ENCODE results near the gene PPM1K.

DNA sequence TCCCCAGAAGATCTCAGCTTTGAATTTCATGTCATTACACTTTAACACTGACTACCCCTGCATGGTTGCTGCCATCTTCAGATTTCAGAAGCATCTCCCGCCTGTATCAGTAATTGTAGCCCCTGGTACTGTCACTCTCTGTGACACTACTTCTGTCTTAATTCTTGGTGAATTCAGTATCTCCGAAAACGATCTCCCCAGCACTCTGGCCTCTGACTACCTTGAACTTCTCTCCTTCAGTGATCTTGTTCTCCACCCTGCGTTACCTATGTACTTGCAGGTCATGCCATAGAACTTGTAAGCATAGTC is 72.2 kb downstream of the PPM1K start:
- no peak for TF ChIP-seq CTCF (IDR thresholded peaks at IDR 0.05; ENCODE audit: extremely low read depth in 1 of 2, insufficient read depth in 1 of 2, low read depth in 1 of 2, low read length in 2 of 2)
- no peak for TF ChIP-seq EZH2 (IDR thresholded peaks at IDR 0.05; ENCODE audit: borderline replicate concordance, low read depth, low read length, severe bottlenecking)
- no peak for TF ChIP-seq GATA2 (IDR thresholded peaks at IDR 0.05; ENCODE audit: insufficient read depth, insufficient read length, low read depth, low read length)
- no peak for TF ChIP-seq MYC (IDR thresholded peaks at IDR 0.05; ENCODE audit: low read depth, low read length)
- no peak for TF ChIP-seq POLR2AphosphoS5 (IDR thresholded peaks at IDR 0.05; ENCODE audit: insufficient read depth, low read depth, low read length)
- TF ChIP-seq, protein P1, sequence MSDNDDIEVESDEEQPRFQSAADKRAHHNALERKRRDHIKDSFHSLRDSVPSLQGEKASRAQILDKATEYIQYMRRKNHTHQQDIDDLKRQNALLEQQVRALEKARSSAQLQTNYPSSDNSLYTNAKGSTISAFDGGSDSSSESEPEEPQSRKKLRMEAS (IDR thresholded peaks at IDR 0.05; ENCODE audit: insufficient read depth, insufficient read length) = no peak
- no peak for TF ChIP-seq POLR2A (IDR thresholded peaks at IDR 0.05; ENCODE audit: low read depth, low read length)
